ENCODE measurements around the gene CHRND.
"Not testable (repeated sequence)": the region's sequence is repeated elsewhere in the genome, so short reads cannot be mapped to it uniquely, and the experiment has no call there.

The CHRND gene

GRCh38 chr2:232543928-232544631 is 18.1 kb downstream of the CHRND start:
- DNase-seq: no peak

GRCh38 chr2:232544674-232545073 is 18.7 kb downstream of the CHRND start:
- DNase-seq: no peak

GRCh38 chr2:232545511-232546375 is 19.8 kb downstream of the CHRND start:
- no peak for DNase-seq

GRCh38 chr2:232547991-232548390 is 22.0 kb downstream of the CHRND start:
- no peak for DNase-seq

GRCh38 chr2:232549655-232550353 is 23.8 kb downstream of the CHRND start:
- no peak for DNase-seq

GRCh38 chr2:232550354-232551249 is 24.6 kb downstream of the CHRND start, which contains the start of the genes EIF4E2 and TIGD1:
TSS of gene EIF4E2 (plus strand) at chr2:232550689. CDS start at chr2:232550725, 36 bp downstream.
TSS of gene TIGD1 (minus strand) at chr2:232550557. CDS start at chr2:232549882, 675 bp downstream.
- DNase-seq: peak; percentile 96

- no peak for DNase-seq
Measured at GRCh38 chr2:232551250-232551638, 25.3 kb downstream of the CHRND start.

GRCh38 chr2:232551776-232552175 is 25.8 kb downstream of the CHRND start:
- no peak for DNase-seq

- DNase-seq: no peak
Measured at GRCh38 chr2:232556426-232556825, 30.5 kb downstream of the CHRND start.

- DNase-seq: no peak
Measured at GRCh38 chr2:232562515-232563151, 36.7 kb downstream of the CHRND start.

GRCh38 chr2:232563580-232563979 is 37.6 kb downstream of the CHRND start:
- no peak for DNase-seq

GRCh38 chr2:232567721-232568120 is 41.8 kb downstream of the CHRND start:
- no peak for DNase-seq

- DNase-seq: no peak
Measured at GRCh38 chr2:232568161-232568560, 42.2 kb downstream of the CHRND start.

- DNase-seq: no peak
Measured at GRCh38 chr2:232569541-232569940, 43.6 kb downstream of the CHRND start.

- not testable (repeated sequence) for DNase-seq
Measured at GRCh38 chr2:232570481-232570880, 44.5 kb downstream of the CHRND start.

- DNase-seq: no peak
Measured at GRCh38 chr2:232571026-232571474, 45.1 kb downstream of the CHRND start.

- DNase-seq: no peak
Measured at GRCh38 chr2:232573042-232573441, 47.1 kb downstream of the CHRND start.

- DNase-seq: no peak
Measured at GRCh38 chr2:232573771-232574435, 47.9 kb downstream of the CHRND start.

GRCh38 chr2:232574674-232575403 is 48.9 kb downstream of the CHRND start:
- no peak for DNase-seq

GRCh38 chr2:232575404-232575746 is 49.4 kb downstream of the CHRND start:
- DNase-seq: no peak
